ENCODE data around the gene GDPGP1. TPM values are rescaled to one million over a fixed set of nuclear protein-coding genes. Genes with fewer than 3 reads are reported as not detected.
A peak's percentile ranks its signal among the peaks of the same experiment; 100 is the strongest.

The GDPGP1 gene
- total and polyA plus RNA-seq, 9 of the 15 experiments (the other 6 are each of a cell fraction or from before 2014, with no cell fraction given): 0.78 to 6.1 (median 2.8) TPM

DNA sequence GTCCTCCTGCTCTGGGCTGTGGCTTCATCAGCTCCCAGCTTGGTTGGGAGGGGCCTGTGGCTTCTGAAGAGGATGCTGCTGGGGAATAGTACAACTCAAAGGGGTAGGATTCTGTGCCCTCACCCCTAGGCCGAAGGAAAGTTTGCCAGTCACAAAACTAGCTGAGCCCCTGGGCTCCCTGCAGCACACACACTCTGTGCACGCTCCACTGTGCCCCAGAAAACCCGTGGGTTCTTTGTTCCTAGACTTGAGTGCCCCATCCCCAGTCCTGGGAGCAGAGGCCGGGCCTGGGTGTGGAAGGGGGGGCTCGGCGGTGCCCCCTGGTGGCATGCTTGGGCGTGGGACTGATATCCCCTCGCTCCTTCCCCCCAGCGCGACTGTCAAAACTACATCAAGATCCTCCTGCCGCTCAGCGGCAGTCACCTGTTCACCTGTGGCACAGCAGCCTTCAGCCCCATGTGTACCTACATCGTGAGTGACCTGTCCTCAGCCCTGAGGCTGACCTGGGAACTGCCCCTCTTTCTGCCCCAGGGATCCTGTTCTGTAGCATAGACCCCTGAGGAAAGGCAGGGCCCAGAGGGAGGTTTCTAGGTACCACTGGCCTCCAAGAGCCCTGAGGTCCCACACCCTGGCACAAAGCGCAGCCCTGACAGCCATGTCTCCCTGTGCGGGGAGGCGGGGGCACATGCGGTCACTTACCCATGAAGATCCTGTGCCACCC, 14.4 kb upstream of the GDPGP1 start:
- BruUV-seq (replicated peaks): no TSS peak
- H4K20me1 ChIP-seq (replicated peaks; ENCODE audit: control insufficient read depth, insufficient read depth, low read length): 0 out of 2 replicates have a peak, but pooled peaks cover 5% of the 10 kb centered on the region
- H3K27me3 ChIP-seq (ENCODE audit: control insufficient read depth in 2 of 2, insufficient read depth in 2 of 2, low read length in 2 of 2): no peaks in the 10 kb centered on the region
- peaks cover 79% of the 10 kb centered on the region; the same call in 2 of the 3 replicates for H3K36me3 ChIP-seq (ENCODE audit: control insufficient read depth, insufficient read depth, low read length)
- POLR2A ChIA-PET: interaction anchor here (0.7 kb wide), 1 partner anchor 12 kb away, joined by 3 read pairs; no protein-coding TSS in a partner anchor
- no peaks in the 10 kb centered on the region for H3K9me1 ChIP-seq (ENCODE audit: control insufficient read depth, insufficient read depth, low read length)
- H3K4me2 ChIP-seq (ENCODE audit: insufficient read depth, low read length): no peak overlapping the region
- ATAC-seq (peak; percentile 95), FAIRE-seq (no peak), DNase-seq (ENCODE audit: extremely low read depth in 1 of 4, low spot score in 3 of 4) (peak; percentile 70 to 82 (median 78))
- intact Hi-C loops (cut with micrococcal nuclease): no loop called here
- in situ Hi-C loops (cut with MboI): loop anchor here (5.0 kb wide), 1 partner anchor 57 kb away; no protein-coding TSS in a partner anchor
- H3K79me2 ChIP-seq (ENCODE audit: control insufficient read depth, insufficient read depth, low read length): peaks cover 7% of the 10 kb centered on the region
- H3K9ac ChIP-seq (ENCODE audit: insufficient read depth in 1 of 2, low read depth in 2 of 2, low read length in 2 of 2): peak overlapping the region in 1 of 2 experiments; percentile 47; a peak in 2 of 4 replicates
- no peak overlapping the region for H2AFZ ChIP-seq (ENCODE audit: low read depth, low read length)
- H3K4me1 ChIP-seq (replicated peaks in 1 of 2; ENCODE audit: control insufficient read depth in 2 of 2, insufficient read depth in 2 of 2, low read length in 2 of 2): peaks cover 0 to 12% of the 10 kb centered on the region in 2 experiments; a peak in 2 of 5 replicates
- H3K4me3 ChIP-seq: no peak overlapping the region
- CTCF ChIA-PET (ENCODE audit: low intra/inter-chr PET ratio): interaction anchor here (0.6 to 1.1 kb wide), 3 partner anchors 77 to 321 kb away, joined by 3 read pairs; no protein-coding TSS in a partner anchor
- no peaks in the 10 kb centered on the region for H3K9me3 ChIP-seq (replicated peaks; ENCODE audit: control insufficient read depth, insufficient read depth, low read depth, low read length)
- no peak overlapping the region for H3K27ac ChIP-seq (ENCODE audit: extremely low read depth, low read depth, low read length)
- WGBS (ENCODE audit: insufficient coverage, low coverage, missing lambda C conversion rate): 49% methylated on average over 16 of the region's 17 CpGs
- TF ChIP-seq, protein P1, sequence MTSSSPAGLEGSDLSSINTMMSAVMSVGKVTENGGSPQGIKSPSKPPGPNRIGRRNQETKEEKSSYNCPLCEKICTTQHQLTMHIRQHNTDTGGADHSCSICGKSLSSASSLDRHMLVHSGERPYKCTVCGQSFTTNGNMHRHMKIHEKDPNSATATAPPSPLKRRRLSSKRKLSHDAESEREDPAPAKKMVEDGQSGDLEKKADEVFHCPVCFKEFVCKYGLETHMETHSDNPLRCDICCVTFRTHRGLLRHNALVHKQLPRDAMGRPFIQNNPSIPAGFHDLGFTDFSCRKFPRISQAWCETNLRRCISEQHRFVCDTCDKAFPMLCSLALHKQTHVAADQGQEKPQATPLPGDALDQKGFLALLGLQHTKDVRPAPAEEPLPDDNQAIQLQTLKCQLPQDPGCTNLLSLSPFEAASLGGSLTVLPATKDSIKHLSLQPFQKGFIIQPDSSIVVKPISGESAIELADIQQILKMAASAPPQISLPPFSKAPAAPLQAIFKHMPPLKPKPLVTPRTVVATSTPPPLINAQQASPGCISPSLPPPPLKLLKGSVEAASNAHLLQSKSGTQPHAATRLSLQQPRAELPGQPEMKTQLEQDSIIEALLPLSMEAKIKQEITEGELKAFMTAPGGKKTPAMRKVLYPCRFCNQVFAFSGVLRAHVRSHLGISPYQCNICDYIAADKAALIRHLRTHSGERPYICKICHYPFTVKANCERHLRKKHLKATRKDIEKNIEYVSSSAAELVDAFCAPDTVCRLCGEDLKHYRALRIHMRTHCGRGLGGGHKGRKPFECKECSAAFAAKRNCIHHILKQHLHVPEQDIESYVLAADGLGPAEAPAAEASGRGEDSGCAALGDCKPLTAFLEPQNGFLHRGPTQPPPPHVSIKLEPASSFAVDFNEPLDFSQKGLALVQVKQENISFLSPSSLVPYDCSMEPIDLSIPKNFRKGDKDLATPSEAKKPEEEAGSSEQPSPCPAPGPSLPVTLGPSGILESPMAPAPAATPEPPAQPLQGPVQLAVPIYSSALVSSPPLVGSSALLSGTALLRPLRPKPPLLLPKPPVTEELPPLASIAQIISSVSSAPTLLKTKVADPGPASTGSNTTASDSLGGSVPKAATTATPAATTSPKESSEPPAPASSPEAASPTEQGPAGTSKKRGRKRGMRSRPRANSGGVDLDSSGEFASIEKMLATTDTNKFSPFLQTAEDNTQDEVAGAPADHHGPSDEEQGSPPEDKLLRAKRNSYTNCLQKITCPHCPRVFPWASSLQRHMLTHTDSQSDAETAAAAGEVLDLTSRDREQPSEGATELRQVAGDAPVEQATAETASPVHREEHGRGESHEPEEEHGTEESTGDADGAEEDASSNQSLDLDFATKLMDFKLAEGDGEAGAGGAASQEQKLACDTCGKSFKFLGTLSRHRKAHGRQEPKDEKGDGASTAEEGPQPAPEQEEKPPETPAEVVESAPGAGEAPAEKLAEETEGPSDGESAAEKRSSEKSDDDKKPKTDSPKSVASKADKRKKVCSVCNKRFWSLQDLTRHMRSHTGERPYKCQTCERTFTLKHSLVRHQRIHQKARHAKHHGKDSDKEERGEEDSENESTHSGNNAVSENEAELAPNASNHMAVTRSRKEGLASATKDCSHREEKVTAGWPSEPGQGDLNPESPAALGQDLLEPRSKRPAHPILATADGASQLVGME (CRISPR knock-in tag; IDR thresholded peaks at IDR 0.05): no peak
- TF ChIP-seq, protein P2, sequence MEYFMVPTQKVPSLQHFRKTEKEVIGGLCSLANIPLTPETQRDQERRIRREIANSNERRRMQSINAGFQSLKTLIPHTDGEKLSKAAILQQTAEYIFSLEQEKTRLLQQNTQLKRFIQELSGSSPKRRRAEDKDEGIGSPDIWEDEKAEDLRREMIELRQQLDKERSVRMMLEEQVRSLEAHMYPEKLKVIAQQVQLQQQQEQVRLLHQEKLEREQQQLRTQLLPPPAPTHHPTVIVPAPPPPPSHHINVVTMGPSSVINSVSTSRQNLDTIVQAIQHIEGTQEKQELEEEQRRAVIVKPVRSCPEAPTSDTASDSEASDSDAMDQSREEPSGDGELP (CRISPR knock-in tag; IDR thresholded peaks at IDR 0.05; ENCODE audit: borderline replicate concordance): peak; percentile 37; the same call in 1 of the 2 replicates
- TF ChIP-seq, protein P3, sequence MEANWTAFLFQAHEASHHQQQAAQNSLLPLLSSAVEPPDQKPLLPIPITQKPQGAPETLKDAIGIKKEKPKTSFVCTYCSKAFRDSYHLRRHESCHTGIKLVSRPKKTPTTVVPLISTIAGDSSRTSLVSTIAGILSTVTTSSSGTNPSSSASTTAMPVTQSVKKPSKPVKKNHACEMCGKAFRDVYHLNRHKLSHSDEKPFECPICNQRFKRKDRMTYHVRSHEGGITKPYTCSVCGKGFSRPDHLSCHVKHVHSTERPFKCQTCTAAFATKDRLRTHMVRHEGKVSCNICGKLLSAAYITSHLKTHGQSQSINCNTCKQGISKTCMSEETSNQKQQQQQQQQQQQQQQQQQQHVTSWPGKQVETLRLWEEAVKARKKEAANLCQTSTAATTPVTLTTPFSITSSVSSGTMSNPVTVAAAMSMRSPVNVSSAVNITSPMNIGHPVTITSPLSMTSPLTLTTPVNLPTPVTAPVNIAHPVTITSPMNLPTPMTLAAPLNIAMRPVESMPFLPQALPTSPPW (CRISPR knock-in tag; IDR thresholded peaks at IDR 0.05): peak; percentile 11; the same call in 1 of the 2 replicates
- TF ChIP-seq CREB1 (IDR thresholded peaks at IDR 0.05) (no peak), CREB1 (CRISPR knock-in tag; IDR thresholded peaks at IDR 0.05) (no peak), SMC3 (conservative IDR thresholded peaks at IDR 0.05; ENCODE audit: insufficient read depth, low read depth, low read length) (peak; percentile 85), YY1 (IDR thresholded peaks at IDR 0.05; ENCODE audit: borderline replicate concordance in 1 of 3, control insufficient read depth in 1 of 3, extremely low read depth in 1 of 3, insufficient read depth in 3 of 3, insufficient read length in 1 of 3, insufficient replicate concordance in 2 of 3, low read depth in 1 of 3, low read length in 2 of 3) (no peak), ZBTB7A (IDR thresholded peaks at IDR 0.05; ENCODE audit: borderline replicate concordance, control insufficient read depth, low read depth, low read length) (0 out of 2 replicates have a peak, but pooled peaks have one; percentile 44), CAMTA2 (CRISPR knock-in tag; conservative IDR thresholded peaks at IDR 0.05) (no peak)

All from K562 (cell line).